CD4-positive, alpha-beta T cell treated with Interleukin-17A for 4 hours (primary cell): ENCODE results near the gene ERI3.

Experiments used
- DNase-seq: peaks from one replicate; pipeline ENCODE4 v3.0.0-alpha.2; 2020; ENCODE audit warnings: mixed read lengths

ERI3 gene

DNA sequence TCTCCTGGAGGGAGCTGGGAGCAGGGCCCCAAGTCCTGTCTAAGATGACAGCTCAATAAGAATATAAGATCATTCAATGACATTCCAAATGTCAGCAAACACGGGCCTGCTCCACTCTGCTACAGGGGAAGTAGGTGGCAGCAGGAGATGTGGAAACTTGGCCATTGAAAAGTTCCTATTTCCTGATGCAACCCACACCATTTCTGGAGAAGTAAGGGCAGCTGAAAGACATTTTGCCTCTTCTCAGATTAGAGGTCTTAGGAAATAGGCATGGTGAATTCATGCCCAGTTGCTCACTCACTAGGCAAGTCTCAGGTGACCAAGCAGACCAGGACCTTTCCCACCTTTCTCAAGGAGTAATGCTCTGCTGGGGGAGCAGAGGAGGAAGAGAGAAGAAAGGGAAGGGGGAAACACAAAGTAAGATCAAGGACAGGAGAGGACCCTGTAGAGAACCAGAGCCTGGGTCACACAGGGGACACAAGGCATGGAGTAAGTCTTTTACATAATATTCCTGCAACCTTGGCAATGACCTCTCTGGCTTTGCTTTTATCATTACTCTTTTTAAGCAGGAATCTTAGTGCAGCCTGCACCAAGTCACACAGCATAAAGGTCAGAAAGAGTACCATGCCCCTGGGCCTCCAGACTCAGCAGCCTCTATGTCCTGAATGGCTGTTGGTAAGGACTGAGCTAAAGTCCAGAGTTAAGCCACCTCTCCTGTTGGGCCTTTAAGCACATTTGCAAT is 72.9 kb downstream of the ERI3 start:
- no peak for DNase-seq

DNA sequence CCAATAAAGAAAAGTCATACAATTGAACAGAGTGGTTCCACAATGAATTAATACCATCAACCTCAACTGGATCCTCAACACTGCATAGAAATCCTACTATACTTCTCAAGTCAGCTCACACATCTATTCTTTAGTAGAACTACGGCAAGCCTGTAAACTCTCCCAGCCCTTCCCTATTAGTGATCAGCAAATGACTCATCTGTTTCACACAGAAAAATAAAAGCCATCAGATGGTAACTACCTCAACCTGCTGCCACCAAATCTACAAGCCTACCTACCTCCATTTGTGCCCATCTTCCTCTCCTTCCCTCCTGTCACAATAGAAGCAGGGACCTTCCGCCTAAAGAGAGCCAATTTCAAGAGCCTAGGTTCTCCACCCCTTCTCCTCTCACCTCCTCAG is 78.2 kb downstream of the ERI3 start:
- DNase-seq: no peak

DNA sequence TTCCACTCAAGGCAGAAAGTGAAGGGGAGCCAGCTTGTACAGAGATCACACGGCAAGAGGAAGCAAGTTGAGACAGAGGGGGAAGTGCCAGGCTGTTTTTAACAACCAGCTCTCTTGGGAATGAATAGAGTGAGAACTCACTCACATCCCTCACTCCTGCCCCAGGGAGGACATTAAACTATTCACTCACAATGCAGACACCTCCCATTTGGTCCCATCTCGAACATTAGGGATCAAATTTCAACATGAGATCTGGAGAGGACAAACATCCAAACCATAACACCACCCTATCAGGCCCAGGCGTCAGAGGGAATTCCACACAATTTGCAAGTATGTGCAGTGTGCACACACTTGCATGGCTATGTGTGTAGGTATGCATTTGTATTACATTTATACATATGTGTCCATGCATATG is 79.1 kb downstream of the ERI3 start:
- no peak for DNase-seq

DNA sequence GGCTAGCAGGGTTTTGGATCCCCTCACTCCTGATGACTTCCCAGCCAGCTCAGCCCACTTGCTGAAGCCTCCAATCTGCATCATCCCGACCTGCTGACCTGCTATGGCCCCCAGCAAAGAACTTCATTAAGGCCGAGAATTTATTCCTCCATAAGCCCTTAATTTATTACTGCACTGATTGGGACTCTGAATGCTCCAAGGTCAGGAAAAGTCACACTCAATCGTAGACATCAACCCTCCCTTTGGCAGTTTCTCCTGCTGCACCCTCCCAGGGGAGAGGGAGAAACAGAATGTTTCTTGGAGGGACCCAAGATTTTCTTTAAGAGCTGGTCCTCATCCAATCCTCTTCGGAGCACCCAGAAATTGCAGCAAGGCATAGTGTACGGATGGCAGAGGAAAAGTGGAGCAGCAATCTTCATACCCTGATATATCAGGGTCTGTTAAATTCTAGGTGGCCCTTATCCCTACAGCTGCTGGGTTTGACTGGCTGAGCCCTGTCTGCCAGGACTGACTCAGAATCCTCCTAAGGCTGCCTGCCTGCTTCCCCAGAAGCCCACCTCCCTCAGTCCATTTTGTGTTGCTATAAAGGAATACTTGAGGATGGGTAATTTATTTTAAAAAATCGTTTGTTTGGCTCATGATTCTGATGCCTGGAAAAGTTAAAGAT is 79.6 kb downstream of the ERI3 start:
- DNase-seq: no peak

DNA sequence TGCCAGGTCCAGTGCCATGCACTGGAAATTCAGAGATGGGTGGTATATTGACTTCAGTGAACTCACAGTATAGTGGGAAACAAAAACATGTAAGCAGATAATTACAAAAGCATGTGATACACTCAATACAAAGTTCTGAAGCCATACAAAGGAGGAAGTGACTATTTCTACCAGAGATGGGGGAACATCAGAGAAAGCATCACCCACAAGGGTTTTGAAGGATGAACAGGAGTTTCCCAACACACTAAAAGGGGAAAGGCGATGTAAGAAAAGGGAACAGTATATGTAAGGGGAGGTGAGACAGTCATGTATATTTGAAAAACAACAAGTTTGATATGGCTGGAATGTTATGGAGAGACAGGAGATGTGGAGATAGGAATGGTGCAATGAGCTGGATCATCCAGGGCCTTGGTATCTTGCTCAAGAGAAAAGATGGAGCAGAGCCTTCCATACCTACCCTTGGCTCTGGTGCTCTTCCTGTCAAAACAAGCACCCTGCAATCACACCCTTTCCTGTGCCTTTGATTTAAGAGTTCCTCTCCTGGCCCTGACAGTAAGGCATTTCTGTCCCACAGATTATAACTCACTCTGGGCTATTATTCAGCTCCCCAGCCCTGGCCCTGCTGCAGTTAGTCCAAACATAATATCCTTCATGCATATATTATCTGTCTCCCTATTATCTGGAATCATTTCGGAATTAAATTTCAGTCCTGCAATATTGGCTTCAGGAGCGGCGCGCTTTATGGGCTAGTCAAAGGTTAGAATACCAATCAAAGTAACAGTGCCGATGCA is 81.3 kb downstream of the ERI3 start:
- DNase-seq: no peak

DNA sequence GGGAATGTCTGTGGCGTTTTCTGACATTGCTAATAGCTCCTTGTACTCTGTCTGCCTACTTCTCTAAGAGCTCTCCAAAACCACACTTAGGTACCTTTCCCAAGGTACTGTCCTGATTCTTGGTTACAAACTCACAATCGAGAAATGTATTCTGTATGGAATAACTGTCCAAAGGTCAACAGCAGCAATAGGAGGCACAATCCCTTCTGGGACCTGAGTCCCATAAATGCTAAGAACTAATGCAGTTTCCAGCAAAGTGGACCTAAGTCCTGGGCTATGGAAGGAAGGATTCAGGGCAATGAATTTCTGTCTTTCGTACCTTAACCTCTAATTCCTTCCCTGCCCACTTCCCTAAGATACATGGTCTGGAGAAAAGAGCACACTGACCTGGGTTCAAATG is 82.1 kb downstream of the ERI3 start:
- no peak for DNase-seq

DNA sequence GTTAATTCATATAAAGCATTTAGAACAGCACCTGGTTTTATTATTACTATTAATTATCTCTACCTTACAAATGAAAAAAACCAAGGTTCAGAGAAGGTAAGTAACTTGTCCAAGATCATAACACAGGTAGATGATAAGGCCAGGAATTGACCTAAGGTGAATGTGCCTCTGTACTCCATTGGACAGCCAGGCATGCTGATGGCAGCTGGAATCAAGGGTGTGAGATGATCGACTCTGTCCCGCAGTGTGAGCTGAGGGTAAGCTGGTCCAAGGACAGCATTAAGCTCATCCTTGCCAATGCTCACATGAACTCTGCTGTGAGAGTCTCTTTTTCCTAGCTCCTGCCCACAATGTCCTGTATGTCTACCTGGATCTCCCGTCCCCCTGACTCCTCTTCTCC is 83.4 kb downstream of the ERI3 start:
- DNase-seq: no peak

DNA sequence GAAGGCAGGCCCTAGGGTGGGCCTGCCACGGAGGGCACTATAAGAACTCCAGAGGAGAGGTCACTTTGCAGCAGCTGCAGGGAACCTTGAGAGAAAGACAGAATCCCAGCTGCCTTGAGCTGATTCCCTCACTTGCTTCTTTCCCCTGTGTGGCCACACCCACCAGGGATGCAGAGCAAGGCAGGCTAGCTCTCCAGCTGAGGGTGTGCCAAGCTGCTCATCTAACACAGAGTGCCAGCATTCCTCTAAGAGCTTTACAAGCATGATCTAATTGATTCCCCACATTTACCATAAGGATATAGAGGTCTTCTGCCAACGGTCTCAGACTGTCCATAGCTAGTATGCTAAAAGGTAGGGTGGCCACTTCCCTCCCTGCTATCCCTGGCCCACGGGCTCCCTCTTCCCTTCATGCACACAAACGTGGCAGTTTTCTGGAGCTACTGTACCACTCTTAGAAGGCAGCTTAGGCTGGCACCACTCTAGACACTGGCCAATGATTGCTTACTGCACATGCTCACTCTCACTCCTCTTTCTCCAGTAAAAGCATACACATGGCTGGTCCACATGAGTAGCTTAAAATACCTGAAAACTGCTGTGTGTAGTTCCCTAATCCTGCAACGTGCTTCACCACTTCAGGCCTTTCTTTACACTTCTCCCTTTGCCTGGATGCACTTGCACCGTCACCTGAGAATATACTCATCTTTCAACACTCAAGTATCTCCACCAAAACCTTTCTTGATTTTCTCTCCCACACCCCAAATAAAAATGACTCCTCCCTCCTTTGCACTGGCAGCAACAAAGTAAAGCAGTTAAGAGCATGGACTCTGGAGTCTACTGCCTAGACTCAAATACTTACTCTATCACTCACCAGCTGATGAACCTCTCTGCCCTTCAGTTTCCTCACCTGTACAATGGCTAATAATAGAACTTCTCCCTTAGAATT is 84.1 kb downstream of the ERI3 start:
- no peak for DNase-seq

DNA sequence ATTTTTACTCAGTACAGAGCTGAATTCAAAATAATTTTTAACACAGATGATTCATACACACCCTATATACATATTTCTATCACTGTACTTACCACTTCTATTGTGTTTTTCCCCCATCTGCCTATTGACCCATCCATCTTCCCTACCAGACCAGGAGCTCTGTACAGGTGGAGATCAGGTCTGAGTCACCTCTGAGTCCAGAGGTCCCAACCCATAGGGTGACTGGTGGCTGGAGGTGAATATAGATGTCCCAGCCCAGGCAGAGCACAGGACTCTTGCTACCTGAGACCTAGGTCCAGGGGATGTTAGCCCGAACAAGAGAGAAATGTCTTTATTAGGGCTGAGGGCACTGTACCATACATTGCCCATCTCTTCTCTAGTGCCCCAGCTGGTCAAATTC is 87.0 kb downstream of the ERI3 start:
- DNase-seq: no peak

DNA sequence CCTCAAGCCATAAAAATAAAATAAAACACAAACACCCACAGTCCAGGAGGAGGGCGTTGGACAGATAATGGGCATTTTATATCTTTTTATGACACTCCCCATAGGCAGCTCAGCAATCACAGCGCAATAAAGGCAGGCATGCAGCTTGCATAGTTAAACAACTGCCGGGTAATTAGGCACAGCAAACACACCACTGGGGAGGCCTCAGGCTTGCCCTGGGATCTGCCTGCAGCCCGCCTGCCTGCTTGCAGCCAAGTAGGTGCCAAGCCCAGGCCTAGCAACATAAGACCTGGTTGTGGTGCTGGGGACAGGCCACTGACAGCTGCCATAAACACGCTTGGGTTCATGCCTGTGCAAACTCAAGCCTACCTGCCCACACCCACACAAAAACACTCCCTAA is 87.6 kb downstream of the ERI3 start:
- DNase-seq: no peak

DNA sequence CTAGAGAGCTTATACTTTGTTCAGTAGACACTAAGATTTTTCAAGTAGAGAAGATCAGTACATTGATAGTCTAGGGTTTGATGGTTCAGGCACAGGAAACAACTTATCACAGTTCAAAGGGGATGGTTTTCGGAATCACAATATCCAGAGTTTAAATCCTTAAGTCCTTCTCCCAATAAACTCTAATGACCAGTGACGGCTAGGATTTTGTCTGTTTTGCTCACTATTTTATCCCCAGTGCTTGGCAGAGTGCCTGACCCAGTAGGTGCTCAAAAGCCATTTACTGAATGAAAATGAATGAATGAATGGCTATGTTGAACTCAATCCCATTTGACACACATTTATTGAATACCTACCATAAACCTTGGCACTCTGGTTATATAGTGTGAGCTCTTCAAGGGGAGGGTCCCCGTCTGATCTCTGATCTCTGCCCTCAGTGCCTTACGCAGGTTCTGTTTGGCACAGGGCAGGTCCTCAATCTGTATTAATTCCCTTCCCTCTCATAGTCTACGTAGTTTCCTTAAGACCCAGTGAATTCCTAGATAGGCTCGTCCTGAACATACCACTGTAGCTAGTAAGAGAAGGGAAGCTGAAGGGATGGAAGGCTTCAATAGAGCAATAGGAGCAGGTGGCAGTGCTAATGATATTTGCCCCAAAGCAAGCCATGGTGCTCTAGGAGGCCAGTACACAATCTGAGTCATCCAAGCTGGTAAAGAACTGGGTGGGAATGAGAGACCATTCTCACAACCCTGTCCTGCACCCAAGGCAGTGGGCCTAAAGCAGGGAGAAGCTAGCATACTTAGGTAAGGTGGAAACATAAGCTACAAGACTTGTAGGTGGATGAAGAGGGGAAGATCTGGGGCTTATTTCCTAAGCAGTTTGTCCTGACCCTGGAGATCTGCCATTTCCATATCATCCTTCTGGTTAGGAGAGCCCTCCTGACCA is 88.4 kb downstream of the ERI3 start:
- no peak for DNase-seq

DNA sequence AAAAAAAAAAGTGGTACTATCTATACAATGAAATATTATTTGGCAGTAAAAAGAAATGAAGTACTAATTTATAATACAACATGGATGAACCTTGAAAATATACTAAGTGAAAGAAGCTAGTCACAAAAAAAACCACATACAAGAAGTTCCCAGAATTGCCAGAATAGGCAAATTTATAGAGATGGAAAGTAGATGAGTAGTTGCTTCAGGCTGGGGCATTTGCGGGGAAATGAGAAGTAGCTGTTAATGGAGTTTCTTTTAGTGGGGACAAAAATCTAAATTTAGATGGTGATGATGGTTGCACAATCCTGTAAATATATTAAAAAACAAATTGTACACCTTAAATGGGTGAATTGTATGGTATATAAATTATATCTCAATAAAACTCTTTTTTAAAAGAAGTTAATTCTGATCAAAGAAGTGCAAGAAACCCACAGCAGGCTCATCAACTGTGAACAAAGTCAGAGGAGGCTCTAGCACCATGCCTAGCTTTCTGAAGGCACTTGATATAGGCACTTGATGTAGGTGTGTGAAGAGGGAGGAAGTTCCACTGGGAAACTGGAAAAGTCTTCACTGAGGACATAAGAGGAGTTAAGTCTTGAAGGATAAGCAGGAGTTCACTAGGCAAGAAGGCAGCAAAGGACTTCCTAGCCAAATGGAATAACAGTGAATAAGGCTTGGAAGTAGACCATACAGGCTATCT is 89.2 kb downstream of the ERI3 start:
- DNase-seq: no peak

DNA sequence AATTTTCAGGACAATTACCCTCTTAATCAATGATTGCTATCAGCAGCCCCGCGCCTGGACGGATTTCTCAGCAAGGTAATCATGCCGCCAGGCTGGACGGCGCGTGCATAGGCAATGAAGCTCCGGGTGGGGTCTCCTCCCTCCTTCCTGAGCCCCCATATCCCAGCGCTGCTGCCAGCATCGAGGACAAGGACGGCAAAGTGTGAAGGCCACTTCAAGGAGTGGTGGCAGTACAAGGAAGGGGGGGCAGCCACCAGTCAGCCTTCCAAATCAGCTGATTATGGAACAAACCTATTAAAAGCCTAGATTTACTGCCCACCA is 90.6 kb downstream of the ERI3 start:
- DNase-seq: no peak

DNA sequence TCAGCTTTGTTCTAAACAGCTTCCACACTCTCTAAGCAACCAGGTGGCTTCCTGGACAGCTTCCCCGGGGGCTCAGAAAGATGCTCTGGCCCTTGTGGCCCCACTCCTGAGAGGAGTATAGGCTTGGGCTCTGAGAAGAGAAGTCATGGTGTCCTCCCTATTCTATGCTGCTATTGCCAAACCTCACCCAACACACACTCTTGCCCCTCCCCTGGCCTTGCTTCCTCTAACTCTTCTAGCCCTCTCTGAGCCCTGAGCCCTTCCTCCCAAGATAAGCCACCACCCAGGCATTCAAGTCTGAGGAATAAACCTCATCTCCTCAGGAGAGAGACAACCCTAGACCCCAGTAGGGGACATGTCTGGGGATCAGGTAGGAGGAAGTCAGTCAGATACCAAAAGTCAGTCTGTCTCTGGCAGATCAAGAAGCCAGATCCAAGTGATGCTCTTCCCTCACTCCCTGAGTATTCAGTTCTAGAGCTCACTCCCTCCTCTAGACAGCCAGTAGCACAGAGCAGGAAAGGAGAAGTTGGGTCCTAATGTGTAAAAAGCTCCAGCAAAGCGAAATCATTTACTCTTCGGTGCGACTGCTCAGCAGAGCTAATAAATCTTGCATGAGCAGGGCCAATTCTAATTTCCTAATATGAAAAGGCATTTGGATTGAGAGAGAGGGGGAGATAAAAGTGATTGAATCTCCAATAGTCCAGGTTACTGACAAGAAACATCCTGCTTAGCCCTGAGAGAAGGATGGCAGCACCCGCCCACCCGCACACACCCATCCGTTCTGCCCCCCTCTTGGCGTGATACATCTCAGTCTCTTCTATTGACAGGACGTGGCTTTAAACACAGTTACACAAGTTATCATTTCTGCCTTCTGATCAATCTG is 91.2 kb downstream of the ERI3 start:
- DNase-seq: peak; percentile 7

DNA sequence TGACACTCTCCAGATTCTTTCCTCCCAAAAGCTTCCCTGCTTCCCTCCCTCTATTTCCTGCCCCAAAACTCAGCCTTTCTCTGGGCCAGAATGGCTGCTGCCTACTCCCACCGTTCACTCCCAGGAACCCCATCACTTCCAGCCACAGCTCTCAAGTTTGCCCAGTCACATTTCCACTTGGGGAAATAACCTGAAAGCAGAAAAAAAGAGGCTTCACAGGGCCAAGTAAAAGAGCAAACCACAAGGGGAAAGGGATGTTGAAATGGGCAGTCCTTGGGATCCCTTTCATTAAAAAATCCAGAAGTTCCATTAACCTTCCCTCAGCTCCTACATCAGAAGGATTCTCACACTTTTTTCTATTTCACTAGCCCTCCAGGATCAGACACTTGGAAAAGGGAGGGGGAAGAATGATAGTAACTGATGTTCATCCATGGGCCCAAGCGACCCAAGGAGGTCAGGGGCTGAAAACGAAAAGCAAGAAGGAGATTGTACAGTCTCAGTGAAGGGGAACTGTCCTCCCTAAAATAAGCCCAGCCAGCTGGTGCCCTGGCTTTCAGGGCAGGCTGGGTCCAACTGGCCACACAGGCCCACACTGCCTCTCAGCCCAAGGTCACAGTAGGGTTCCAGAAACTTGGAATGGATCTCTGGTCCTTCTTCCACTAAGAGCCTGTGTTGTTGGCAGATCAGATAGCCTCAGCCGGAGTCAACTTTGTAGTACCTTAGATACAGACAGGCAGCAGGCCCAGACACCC is 92.1 kb downstream of the ERI3 start:
- DNase-seq: no peak

DNA sequence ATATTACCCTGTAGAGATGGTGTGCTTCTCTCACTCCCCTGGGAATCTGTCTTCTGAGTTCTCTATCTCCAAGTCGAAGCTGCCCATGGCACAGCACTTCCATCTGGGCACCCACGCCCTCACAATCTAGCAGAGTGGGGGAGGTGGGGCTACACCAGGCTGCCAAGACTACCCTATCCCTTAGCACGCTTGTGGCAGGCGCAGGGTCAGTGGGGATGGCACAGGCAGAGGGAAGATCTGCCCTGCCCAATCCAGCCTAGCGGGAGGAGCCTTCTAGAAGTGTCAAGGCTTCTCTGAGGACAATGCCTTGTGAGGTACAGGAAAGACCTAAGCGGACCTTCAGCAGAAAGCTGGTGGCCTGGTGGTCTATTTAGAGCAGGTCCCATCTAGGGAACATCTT is 92.6 kb downstream of the ERI3 start:
- DNase-seq: no peak

DNA sequence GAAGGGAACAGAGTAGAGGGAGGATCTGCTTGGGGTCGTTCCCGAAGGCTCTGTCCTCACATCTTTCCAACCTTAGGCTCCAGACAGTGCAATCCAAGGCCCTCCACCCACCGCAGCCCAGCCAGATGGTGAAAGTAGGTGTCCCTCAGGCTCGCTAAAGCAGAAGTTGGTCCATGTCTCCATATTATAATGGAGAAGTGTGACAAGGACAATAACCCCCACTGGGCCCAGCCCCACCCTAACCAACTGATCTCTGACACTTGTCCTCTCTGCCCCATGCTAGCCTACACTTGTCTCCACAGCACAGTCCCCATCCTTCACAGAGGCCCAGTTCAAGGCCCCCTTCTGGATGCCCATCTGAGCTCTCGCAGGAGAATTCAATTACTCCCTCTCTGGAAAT is 93.1 kb downstream of the ERI3 start:
- DNase-seq: no peak

DNA sequence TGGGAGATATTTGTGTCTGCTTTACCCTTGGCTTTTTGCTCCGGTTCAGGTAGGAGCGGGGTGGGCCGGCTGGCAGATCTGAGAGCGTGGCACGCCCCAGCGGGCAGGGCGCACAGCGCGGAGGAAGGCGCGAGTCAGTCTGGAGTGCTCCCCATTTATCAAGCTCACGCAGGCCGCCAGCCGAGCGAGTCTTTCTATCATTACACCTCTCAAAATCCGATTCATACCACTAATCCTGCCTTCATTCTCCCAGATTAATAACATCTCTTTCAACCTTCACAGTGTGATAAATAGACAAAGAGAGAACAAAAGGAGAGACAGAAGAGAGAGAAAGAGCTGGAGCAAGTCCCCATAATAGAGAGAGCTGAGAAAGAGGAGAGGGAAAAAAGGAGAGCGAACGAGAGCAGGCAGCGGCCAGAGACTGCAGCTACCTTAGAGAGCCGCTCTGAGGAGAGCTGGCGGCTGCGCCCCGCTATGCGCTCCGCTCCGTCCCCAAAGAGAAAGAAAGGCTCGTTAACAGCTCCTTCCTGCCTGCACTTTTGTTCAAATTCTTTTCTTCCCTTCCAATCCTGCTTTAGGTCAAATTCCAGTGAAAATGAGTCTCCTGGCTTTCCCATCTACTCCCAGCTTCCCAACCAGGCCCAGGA is 93.8 kb downstream of the ERI3 start:
- DNase-seq: no peak

DNA sequence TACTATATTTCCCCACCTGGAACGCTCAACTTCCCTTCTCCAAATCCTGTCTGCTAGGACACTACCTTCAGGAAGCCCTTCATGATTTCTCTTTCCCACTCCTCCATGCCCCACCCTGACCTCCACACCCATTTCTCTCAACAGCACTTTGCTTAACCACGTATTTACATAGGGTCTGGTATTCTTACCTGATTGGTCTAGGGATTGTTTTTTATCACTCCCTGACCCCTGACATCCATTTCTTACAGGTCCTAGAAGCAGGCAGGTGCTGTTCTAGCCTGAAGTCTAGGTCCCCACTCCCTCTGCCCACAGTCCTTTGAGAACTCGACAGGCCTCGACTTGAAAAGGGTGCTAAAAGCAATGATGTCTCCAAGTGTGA is 94.3 kb downstream of the ERI3 start:
- DNase-seq: no peak
